Fibroblast of mammary gland (primary cell): ENCODE data around the gene OTP.

ENCODE experiments used
- DNase-seq: peaks from one replicate; pipeline ENCODE4 v3.0.0-alpha.2; 2010; ENCODE audit warnings: low read depth
- H3K4me3 ChIP-seq: 2 replicates; pipeline ENCODE4 v1.5.1; 2011; ENCODE audit warnings: low read depth, mild to moderate bottlenecking, low read length, moderate library complexity; ENCODE audit not compliant: control insufficient read depth
- TF ChIP-seq, protein P1 (sequence below): conservative IDR thresholded peaks from 2 replicates; pipeline ENCODE4 v1.5.1; 2011; ENCODE audit warnings: low read depth, low read length, inconsistent platforms; ENCODE audit not compliant: control insufficient read depth, insufficient read depth

Gene OTP

GRCh38 chr5:77658662-77659061 is 20.1 kb upstream of the OTP start:
- H3K4me3 ChIP-seq = no peak overlapping the region
- TF ChIP-seq, protein P1, sequence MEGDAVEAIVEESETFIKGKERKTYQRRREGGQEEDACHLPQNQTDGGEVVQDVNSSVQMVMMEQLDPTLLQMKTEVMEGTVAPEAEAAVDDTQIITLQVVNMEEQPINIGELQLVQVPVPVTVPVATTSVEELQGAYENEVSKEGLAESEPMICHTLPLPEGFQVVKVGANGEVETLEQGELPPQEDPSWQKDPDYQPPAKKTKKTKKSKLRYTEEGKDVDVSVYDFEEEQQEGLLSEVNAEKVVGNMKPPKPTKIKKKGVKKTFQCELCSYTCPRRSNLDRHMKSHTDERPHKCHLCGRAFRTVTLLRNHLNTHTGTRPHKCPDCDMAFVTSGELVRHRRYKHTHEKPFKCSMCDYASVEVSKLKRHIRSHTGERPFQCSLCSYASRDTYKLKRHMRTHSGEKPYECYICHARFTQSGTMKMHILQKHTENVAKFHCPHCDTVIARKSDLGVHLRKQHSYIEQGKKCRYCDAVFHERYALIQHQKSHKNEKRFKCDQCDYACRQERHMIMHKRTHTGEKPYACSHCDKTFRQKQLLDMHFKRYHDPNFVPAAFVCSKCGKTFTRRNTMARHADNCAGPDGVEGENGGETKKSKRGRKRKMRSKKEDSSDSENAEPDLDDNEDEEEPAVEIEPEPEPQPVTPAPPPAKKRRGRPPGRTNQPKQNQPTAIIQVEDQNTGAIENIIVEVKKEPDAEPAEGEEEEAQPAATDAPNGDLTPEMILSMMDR = no peak
- DNase-seq = no peak

GRCh38 chr5:77651343-77651742 is 12.8 kb upstream of the OTP start:
- H3K4me3 ChIP-seq = no peak overlapping the region
- TF ChIP-seq, protein P1 = no peak
- no peak for DNase-seq

DNA sequence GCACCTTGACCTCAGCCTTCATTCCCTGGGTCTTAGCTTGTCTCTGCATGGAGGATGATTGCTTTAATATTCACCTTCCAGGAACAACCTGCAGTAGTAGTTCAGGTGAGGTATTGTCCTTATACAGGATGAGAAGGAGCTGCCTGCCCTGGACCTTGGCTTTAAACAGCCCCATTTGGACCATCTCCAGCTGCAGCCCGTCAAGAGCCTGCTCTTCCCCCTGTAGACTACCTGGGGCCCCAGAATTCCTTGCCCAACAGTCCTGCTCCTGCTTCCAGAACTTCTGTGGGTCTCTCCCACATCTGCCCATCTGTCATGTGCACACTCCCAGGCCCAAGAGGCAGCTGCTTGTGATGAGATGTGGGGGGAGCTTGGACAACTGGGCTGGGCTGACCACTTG is 12.2 kb upstream of the OTP start:
- H3K4me3 ChIP-seq = no peak overlapping the region
- DNase-seq = no peak
- TF ChIP-seq, protein P1 = no peak

- DNase-seq = no peak
- TF ChIP-seq, protein P1 = no peak
- H3K4me3 ChIP-seq = no peak overlapping the region
These were observed 11.3 kb upstream of the OTP start for GRCh38 chr5:77649776-77650175.

DNA sequence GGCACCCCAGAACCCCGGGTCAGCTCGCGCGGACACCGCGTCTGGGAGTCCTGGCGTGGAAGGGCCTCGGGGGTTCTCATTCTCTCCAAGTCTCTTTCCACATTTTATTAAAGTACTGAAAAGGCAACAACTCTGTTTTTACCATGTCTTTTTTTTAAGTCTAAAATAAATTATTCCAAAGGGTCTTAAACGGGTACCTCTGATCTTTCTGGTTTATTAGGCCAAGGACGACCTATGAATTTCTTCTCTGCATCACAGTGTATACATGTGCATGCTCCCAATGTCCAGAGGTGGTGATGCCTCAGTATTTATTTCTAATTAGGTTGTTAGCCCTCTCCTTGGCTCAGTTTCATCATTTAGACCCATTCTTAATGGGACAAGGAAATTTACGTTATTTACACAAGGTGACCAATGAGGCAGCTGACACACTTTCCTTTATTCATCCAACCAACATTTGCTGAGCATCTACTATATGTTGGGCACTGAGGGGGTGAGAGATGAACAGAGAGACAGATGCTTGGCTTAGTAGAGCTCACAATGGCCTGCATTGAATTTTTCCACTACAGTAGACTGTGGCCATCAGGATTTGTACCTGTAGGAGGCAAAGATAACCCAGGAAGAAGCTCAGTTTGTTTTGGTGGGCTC is 7.6 kb upstream of the OTP start:
- no peak overlapping the region for H3K4me3 ChIP-seq
- TF ChIP-seq, protein P1 = no peak
- DNase-seq = no peak

- H3K4me3 ChIP-seq = no peak overlapping the region
- no peak for DNase-seq
These were observed 6.9 kb upstream of the OTP start for GRCh38 chr5:77645158-77645994.

More at GRCh38 chr5:77645158-77645994, 6.9 kb upstream of the OTP start:
- TF ChIP-seq, protein P1 = no peak
